ENCODE measurements around the gene ADAM19.

DNA sequence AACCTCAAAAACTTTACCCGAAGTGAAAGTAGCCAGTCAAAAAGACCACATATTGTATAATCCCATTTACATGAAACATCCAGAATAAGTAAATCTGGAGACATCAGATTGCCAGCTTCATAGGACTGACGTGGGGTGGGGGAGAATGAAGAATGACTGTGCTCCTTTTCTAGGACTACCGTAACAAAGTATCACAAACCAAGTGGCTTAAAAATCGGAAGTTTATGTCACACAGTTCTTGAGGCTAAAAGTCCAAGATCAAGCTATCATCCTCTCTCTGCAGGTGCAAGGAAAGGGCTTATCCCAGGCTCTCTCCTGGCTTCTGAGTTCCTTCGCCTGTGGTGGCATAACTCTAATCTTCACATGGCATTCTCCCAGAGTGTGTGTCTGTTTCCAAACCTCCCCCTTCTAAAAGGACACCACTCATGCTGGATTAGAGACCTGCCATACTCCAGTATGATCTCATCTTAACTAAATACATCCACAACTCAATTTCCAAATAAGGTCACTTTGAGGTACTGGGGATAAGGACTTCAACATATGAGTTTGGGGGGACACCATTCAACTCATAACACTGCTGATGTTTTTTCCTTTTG is 25.5 kb downstream of the ADAM19 start:
- TF ChIP-seq BHLHE40 (IDR thresholded peaks at IDR 0.05; ENCODE audit: borderline replicate concordance) (no peak), TARDBP (IDR thresholded peaks at IDR 0.05) (no peak), ELF4 (IDR thresholded peaks at IDR 0.05) (no peak), SP1 (IDR thresholded peaks at IDR 0.05) (no peak), SUZ12 (IDR thresholded peaks at IDR 0.05) (no peak), FOXK2 (IDR thresholded peaks at IDR 0.05) (no peak), LEF1 (IDR thresholded peaks at IDR 0.05; ENCODE audit: borderline replicate concordance) (no peak)
- TF ChIP-seq, protein P1, sequence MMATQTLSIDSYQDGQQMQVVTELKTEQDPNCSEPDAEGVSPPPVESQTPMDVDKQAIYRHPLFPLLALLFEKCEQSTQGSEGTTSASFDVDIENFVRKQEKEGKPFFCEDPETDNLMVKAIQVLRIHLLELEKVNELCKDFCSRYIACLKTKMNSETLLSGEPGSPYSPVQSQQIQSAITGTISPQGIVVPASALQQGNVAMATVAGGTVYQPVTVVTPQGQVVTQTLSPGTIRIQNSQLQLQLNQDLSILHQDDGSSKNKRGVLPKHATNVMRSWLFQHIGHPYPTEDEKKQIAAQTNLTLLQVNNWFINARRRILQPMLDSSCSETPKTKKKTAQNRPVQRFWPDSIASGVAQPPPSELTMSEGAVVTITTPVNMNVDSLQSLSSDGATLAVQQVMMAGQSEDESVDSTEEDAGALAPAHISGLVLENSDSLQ (IDR thresholded peaks at IDR 0.05), result no peak
